GM18498 (cell line): ENCODE results near the gene FLT1.

Source experiments
- ATAC-seq: cut with Tn5 transposase; IDR thresholded peaks from one replicate; pipeline ENCODE4 v1.9.1; 2021; ENCODE audit warnings: mild to moderate bottlenecking, moderate library complexity; ENCODE audit not compliant: unreplicated experiment

FLT1 gene

DNA sequence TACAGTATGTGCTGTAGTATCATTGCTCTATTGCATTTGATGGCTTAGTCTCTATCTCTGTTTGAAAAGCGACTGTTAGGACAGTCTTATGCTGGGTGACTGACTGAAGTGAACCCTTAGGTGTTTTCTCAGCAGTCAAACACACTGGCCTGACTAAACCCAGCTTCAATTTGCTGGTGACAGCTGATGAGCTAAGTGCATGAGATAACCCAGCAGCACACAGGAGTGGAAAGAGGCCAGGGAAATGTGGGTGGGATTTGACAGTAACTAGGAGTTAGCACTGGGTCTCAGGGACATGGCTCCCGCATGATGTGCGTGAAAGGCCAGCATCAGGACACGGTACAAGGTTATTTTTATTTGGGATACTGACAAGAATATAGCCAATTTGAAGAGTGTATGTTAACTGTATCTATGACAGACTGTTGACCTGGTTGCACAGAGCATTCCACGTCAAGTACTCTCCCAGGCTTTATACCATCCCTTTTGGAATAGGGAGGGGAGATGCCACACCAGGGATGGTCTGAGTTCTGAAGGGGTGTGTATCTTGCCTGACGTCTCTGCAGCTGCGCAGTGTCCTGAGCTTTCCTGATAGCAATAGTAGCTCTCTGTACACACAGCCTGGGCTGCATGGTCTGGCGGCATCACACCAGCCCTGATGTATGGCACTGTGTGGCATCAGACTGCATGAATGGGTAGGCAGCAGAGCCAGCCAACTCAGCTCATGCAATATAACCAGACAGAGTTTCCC, 144.8 kb downstream of the FLT1 start:
- no peak for ATAC-seq

GRCh38 chr13:28349371-28349770, 145.6 kb downstream of the FLT1 start:
- ATAC-seq = no peak

DNA sequence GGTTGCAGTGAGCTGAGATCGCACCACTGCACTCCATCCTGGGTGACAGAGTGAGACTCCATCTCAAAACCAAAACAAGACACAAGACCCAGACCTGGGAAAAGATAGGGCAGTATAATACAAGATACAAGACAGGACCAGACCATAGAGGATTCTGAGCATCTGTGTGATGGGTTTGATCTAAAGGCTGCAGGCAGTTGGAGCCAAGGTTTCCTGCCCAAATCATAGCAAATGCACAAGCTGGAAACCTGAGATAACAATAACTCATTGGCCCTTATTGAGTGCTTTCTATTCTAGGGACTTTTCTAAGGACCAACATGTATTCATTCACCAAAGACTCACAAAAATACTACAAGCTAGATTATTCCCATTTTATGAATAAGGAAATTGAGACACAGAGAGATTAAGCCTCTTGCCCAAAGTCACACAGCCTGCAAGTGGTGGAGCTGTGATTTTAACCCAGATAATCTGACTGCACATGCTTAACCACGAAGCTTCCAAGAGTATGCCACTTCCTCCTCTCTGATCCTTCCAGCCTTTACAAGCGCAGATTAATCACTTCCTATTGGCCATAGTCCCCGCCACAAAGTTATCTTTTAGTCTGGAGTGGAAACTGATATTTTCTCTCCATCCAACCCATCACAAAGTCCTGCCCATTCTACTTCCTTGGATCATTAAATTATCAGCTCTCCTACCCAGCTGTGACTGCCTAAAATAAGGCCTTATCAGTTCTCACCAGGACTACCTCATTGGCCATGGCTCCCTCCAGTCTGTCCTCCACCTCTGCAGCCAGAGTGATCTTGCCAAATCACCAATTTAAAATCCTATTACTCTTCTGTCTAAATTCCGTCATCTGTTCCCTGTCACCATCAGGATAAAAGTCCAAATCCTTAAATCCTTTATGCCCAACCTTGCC, 147.2 kb downstream of the FLT1 start:
- ATAC-seq = no peak

DNA sequence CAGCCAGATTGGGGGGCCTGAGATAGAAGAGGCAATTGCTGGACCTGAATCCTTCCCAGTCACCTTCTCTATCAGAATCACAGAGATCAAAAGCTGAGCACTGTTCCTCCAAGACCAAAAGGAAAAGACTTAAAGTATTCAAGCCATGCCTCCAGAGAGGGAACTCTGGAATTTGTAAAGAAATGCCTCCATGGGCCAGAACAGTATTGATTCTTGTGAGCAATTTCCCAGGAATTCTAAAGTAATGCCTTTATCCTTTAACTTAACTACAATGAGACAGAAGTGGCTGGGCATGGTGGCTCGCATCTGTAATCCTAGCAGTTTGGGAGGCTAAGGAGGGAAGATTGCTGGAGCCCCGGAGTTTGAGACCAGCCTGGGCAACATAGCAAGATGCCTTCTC, 148.8 kb downstream of the FLT1 start:
- ATAC-seq = no peak

GRCh38 chr13:28344163-28344562, 150.8 kb downstream of the FLT1 start:
- no peak for ATAC-seq

DNA sequence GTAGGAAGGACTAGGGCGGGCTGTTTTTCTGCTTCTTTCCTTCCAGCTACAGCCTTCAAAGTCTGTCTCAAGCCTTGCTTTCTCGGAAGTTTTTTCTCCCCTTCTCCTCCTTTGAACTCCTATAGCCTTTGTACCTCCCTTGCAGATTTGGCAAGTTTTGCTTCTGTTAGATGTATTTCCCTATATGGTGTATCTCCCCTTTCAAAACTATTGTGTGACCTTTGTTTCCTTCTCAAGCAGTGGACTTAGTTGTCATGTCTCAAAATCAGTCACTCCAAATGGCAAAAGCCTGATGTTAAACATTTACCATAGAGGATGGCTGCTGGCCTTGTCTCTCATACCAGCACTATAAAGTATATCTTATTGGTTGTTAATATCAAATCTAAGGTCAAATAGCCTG, 152.7 kb downstream of the FLT1 start:
- no peak for ATAC-seq

DNA sequence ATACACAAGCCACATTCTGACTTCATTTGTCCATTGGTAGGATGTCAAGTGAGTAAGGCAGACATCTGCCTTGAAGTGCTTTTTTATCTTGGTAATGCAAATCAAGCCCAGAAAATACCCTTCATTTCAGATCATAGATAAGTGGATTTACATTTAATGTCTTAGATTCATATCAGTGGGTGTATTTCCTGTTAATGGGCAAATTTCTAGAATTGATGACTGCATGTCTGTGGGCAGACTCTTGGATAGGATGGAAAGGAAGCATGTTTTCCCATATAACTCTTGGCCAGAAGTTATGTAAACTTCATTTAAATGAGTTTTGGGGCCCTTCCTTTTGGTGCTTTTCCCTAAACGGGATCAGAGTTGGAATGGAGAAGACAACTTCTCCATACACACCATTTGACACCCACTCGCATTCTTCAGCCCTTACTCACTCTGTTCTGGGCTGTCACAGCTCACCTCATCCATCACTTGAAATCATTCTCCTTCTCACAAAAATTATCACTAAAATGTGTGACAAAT, 154.6 kb downstream of the FLT1 start:
- ATAC-seq = no peak

DNA sequence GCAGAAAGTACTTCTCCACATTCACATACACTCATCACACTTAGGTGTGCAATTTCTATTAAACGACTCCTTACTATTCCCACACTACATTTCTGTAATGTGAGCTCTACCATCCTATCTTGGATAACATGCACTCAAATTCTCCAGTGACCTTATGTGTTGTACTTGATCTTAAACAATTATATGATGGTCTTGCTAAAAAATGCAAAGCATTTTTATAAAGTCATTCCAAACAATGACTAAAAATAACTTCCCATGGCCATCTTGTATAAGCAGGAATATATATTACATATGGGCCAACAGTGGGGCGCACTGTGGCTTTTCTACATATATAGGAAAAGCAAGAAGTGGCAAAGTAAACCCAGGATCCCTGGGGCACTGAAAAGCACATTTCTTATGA, 155.5 kb downstream of the FLT1 start:
- no peak for ATAC-seq

DNA sequence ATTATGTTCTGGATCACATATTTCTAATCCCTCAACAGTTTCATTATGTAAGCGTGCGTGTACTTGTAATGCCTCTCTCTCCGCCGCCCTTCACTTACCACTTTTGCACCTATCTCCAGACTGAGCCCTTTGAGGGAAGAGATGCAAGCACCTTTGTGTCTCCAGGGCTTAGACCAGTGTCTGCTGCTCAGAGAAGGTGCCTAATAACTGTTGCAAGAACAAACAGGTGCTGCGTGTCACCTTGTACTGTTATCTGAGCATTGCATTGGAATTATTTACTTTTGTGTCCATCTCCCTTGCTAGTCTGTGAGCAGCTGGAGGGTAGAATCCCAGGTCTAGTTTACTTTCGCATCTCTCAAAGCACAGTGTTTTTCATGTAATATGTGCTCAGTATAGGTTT, 156.2 kb downstream of the FLT1 start:
- ATAC-seq = no peak

- no peak for ATAC-seq
Observed at GRCh38 chr13:28338006-28338574, 156.8 kb downstream of the FLT1 start.

DNA sequence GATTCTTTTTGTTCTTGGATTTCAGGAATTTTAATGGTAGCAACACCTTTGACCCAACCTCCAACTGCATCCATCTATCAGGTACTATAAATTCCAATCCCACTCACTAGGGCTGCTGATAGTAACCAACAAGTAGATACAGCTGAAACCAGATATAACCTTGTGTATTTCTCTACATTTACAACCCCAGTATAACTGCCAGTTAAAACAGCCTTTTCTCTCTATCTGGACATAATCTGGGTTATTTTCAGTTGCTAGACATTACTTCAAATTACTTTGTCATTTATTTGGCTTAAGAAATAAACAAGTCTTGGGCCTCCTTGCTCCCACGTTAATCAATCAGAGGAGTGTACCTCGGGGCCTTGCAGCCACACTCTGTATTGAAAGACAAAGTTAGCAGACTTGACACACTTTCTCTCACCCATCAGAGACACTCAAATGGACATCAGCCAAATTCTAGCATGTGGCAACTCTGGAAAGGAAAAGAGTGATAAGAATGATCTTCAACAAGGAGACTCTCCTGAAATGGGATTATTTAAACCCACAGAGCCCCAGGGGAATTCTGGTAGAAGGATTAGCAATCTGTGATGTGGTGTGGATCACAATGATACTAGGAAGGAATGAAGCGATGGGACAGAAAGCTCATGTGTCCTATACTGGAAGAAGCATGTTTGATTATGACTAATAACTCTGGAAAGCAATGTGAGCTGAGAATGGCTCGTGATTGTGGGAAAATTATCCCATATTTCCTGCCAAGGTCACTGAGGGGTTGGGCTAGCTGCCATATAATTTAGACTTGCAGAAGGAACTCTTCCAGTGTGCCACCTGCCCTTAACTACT, 157.5 kb downstream of the FLT1 start:
- no peak for ATAC-seq

DNA sequence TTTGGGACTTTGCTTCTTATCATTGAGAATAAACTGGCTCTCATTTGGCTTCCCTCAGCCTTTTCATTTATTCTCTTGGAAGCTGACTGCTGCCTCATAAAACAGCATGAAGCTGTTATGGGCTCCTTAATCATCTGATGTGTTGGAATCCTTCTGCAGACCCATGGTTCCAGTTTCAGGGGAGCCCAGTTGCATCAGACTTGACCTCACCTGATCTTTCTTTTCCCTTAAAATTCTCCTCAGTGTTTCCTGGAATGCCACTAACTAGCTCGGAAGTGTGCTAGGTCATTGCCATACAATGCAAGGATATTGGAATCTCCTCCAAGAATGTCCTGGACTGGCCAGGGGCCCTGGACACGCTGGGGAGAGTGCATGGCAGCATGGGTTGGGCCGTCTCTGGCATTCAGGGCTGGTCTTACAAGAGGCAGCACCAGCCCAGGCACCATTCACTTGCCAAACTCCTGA, 158.7 kb downstream of the FLT1 start:
- ATAC-seq = no peak

DNA sequence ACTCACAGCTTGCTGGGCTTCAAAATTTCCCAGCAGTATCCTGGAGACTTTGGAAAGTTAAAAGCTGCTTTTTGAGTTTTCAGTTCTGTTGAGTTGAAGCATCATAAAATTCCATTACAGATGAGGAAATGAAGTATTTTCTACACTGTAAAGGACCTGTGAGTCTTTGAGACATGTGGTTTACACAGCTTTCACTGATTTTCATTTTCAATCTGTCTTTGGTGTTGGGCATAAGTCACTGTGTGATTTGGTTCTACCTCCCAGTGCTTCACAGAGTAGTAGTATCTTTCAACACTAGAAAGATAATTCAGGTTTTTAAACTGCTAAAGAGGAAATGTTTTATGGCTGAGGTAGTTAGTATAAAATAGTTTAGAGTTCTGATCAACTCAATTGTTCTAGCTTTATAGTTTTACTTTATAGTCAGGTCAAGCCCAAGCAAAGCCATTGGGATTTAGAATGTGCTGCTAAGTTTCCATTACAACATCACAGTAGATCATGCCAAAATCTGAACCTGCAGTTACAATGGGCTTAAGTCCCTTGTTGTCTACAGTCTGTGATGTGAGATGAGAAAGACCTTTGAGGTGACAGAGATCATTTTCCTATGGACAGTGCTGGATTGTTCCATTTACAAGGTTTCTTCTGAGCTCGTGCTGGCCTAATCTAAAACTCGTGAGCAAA, 161.6 kb downstream of the FLT1 start:
- no peak for ATAC-seq

GRCh38 chr13:28329395-28330158, 165.4 kb downstream of the FLT1 start:
- no peak for ATAC-seq

DNA sequence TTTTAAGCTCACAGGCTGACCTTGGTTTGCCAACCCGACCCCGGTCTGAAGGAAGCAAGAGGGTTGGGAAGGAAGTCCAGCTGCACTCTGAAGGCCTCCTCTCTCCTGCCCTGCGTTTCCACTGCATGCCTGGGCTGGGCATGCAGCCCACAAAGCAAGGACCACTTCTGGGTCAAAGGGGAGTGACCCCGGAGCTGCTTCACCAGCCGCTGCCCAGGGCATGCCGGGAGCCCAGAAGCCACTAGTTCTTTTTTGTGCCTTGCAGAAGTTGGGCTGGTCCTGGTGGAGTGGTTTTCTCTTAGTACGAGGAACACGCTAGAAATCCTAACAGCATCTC, 166.7 kb downstream of the FLT1 start:
- no peak for ATAC-seq

GRCh38 chr13:28327373-28328270, 167.3 kb downstream of the FLT1 start:
- ATAC-seq = no peak

DNA sequence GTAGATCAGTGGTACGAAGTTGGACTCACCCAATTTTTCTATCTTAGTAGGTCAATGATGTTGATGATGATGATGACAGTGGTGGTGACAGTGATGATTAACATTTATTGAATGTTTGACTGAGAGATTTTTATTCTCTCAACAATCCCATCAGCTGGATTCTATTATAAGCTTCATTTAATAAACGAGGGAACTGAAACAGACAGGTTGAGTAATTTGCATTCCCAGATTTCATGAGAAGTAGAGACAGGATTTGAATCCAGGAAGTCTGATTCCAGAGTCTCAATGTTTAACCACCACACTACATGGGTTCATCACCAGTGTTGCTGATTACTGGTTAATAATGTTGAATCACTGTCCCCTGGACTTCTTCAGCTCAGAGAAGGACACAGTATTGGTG, 168.9 kb downstream of the FLT1 start:
- ATAC-seq = no peak

DNA sequence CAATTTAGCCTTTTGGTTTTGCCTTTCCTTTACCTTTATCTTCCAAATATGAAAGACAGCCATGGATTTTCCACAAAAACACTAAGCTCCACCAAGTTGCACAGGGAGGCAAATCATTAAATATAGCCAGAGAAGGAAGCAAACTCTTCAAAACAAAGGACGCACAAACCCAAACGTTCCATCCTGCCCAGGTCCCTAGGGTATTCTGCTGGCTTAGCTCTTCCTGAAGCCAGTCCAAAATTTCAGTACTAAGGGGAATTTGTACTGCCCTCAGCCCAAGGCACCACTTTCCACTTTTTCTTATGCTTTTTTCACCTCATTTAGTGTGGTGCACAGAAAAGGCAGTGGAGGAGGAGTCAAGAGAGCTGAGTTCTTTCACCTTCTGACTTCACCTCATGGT, 169.9 kb downstream of the FLT1 start:
- no peak for ATAC-seq
